GM21360 (cell line): Measurements from ENCODE around the gene SMCO2.

Experiments used
- ATAC-seq: cut with Tn5 transposase; IDR thresholded peaks from one replicate; pipeline ENCODE4 v1.9.1; 2021; ENCODE audit warnings: mild to moderate bottlenecking, moderate library complexity; ENCODE audit not compliant: unreplicated experiment

SMCO2 gene

DNA sequence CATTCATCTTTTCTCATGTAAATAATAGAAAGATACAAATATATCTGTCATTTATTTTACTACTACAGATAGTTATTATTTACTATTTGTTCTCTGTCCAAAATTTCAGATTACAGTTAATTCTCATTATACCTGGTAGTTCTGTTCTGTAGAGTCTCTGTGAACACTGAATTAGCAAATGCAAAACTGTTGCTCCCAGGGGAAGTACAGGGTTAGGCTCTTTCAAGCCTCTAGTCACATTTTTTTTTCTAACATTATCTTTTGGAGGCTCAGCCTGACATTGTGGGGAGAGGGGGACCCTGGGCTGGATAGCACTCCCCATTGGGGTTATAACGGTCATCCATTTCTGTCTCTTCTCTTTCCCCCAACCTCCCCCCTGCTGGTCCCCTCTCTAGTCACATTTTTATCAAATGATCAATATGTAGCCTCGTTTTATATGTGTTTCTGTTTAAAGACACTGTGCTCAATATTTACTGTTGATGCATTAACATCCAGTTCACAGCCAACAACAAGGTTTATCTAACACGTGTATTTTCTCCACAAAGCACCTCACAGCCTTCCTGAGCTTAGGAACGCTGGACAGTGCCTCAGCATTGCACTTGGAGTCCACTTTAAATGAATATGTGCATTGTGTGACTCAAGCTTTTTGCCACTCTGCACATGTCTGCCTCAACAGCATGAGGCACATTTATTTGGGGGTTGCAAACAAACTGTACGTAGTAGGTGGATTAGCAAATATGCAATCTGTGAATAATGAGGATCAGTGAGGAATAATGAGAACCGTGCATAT is 4.7 kb downstream of the SMCO2 start:
- ATAC-seq = no peak

GRCh38 chr12:27453421-27453820 is 6.9 kb downstream of the SMCO2 start:
- ATAC-seq = no peak

GRCh38 chr12:27455589-27455988 is 9.1 kb downstream of the SMCO2 start:
- no peak for ATAC-seq

- no peak for ATAC-seq
Observed at GRCh38 chr12:27456618-27457017, 10.1 kb downstream of the SMCO2 start.

- no peak for ATAC-seq
Observed at GRCh38 chr12:27460471-27460978, 14.0 kb downstream of the SMCO2 start.

DNA sequence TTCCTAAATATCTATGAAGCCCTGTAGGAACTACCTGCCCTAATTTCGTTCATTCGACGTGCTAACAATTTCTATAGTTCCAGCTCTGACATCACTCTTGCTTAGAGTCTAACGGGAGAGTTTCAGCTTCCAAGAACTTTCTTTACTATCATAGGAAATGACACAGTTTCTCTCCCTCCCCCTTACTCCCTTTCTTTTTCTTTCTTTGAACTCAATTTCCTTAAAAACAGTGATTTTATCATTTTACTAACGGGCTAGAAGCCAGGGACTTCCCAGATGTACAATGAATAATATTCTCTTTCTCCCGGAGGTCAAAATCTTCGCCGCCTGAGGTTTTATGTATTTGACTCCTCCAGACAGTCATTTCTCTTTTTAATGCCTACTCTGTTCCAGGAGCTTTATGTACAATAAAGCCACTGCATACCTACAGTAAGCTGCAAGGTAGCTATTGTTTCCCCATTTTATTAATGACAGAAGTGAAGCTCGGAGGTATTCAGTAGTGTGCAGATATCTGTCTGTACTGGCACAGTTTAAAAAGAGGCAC is 15.7 kb downstream of the SMCO2 start:
- no peak for ATAC-seq

- ATAC-seq = no peak
Observed at GRCh38 chr12:27462851-27463250, 16.3 kb downstream of the SMCO2 start.

DNA sequence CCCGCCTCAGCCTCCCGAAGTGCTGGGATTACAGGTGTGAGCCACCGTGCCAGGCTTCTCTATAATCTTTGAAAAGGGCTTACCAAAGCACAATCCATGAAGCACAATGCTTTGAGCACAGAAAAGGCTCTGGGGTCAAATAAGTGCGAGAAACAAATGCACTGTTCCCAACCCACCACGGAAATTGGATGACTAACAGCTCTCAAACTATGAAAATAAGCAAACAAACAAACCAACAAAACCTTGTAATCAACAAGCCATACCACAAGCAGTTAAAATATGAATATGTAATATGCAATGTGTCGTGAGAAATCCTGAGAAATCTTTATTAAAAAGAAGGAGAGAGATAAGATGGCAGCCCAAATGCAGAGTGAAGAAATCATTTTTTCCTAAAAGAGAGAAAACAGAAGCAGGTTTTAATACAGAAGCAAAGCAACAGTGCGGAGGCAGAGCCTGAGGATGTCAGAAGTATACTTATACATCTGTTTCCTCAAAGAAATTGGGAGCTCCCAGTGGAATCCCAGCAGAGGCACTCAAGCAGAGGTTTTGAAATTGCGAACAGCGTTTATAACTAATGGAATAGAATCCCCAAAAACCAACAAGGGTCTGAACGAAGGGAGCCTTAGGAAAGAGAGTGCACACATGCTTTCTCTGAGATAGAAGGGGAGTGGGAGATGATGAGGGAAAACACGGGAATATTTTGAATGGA is 17.1 kb downstream of the SMCO2 start:
- no peak for ATAC-seq

GRCh38 chr12:27464220-27464554 is 17.7 kb downstream of the SMCO2 start:
- ATAC-seq = no peak

DNA sequence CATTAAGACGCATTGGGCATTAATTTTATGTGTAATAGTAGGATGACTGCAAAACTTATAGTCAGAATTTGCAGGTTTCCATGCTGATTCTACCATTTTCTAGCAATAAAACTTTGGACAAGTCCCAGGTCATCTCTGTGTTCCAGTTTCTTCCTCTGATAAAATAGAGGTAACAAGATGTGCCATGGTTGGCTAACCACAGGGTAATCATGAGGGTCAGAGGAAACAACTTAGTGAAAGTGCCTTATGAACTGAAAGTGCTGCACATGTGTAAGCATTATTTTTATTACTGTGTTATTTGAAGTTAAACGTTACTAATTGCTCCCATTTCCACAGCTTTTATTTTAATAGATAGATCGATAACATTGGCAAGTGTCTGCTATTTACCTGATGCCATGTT is 21.1 kb downstream of the SMCO2 start:
- peak; percentile 66 for ATAC-seq

GRCh38 chr12:27468241-27468640 is 21.7 kb downstream of the SMCO2 start:
- ATAC-seq = no peak

DNA sequence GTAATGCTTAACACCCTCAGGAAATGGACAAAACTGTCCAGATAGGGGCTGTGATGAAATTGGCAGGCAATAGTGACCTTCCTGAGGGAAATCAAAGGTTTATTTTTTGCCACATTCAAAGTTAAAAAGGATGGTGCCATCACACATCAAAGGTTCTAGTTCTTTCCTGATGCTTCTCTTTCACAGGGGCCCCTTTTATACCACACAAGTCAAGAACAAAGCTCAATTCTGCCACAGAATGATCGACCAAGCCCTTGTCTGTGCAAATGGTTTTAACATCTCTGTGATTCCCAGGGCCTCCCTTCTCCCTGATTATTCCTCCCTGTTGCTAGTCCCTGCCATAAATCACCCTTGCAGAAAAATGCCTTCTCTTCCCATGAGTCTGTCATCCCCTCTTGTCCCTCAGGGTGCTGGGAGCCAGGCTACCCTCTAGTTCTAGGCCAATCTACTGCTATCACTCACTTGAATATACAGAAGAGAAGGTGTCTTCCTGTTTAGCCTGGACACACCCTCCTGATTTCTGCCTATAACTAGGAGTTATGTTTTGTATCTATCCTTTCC is 22.7 kb downstream of the SMCO2 start:
- ATAC-seq = no peak

DNA sequence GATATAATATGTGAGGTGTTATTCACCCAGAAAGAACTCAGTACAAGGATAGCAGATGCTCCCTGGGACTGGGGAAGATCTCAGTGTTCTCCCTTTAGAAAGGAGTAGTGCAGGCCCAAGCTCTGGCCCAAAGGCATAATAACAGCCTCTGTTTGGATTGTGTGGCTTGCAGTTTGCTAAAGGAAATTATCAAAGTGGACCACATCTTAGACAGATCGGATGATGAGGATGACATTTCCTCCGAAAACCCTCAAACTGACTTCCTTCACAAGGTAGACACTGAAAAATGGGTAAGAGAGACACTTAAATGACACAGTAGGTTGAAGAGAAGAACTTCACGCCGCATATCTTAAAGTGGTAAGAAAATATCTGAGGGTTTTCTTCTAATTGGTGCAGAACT is 26.1 kb downstream of the SMCO2 start:
- no peak for ATAC-seq

DNA sequence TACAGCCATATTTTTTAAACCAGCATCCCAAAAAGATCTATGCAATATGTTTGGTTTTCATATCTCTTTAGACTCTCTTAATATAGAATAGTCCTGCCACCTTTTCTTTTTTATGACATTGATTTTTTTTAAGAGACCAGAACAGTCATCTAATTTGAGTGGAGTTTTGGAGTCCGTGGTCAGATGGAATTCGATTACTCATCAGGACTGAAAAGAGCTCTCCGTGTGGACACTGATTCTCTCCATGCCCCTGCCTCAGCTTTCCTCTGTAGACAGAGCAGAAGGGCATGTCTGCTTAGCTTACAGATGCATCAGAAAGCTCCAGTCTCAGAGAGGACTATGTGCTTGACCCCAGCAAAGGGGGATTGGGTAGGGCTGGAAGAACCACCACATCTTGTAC is 27.8 kb downstream of the SMCO2 start:
- ATAC-seq = no peak

DNA sequence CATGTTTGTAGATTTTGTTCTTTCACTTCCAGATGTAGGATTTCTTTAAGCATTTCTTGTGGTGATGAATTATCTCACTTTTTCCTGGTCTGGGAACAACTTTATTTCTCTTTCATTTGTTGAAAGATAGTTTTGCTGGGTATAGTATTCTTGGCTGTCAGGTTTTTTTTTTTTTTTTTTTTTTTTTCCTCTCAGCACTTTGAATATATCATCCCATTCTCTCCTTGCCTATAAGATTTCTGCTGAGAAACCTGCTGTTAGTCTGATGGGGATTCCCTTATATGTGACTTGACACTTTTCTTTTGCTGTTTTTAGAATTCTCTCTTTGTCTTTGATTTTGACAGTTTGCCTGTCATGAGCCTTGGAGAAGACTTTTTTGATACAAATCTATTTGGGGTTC is 30.5 kb downstream of the SMCO2 start:
- no peak for ATAC-seq

- no peak for ATAC-seq
Observed at GRCh38 chr12:27478949-27479348, 32.4 kb downstream of the SMCO2 start.

- no peak for ATAC-seq
Observed at GRCh38 chr12:27480016-27480415, 33.5 kb downstream of the SMCO2 start.

- ATAC-seq = no peak
Observed at GRCh38 chr12:27486961-27487360, 40.4 kb downstream of the SMCO2 start.

GRCh38 chr12:27488479-27488878 is 41.9 kb downstream of the SMCO2 start:
- ATAC-seq = no peak

GRCh38 chr12:27491226-27491625 is 44.7 kb downstream of the SMCO2 start:
- no peak for ATAC-seq

DNA sequence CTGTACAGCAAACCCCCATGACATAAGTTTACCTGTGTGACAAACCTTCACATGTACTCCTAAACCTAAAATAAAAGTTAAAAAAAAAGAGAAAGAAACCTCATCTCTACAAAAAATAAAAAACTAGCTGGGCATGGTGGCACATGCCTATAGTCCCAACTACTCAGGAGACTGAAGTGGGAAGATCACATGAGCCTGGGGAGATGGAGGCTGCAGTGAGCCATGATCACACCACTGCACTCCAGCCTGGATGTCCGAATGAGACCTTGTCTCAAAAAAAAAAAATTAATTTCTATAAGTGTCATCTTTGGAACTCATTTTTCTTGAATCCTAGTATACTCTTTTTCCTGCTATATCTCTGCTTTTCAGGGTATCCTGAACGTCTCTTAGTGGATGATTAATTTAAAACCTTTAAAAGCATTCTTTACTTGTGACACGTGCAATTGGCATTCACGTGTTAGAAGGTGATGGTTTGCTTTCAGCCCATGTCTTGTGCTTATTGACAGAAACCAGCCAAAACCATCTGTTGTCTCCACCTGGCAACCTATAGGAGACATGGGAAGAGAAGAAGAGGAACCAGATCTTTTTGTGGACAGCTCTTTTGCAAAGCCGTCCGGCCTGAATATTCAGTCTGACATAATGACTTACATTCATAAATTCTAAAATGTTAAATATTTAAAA is 46.9 kb downstream of the SMCO2 start:
- no peak for ATAC-seq
